ENCODE data around the gene SORCS2.

DNA sequence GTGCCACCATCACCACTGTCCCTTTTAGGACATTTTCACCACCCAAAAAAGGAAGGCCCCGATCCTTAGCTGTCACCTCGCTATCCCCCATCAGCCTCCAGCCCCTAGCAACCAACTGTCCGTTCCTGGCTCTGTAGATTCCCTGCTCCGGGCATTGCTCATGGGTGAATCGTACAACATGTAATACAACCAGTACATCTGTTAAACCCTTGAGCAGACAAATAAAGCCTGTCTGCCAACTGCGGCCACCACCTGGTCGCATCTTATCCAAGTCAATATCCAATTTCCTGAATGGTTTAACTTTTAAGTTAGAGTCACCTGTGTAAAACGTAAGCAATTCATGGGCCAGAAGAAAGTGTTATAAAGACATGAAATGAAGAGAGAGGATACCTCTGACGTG lies 495.5 kb downstream of the SORCS2 start:
- TF ChIP-seq POLR2AphosphoS5 (IDR thresholded peaks at IDR 0.05), result no peak
- TF ChIP-seq, protein P1, sequence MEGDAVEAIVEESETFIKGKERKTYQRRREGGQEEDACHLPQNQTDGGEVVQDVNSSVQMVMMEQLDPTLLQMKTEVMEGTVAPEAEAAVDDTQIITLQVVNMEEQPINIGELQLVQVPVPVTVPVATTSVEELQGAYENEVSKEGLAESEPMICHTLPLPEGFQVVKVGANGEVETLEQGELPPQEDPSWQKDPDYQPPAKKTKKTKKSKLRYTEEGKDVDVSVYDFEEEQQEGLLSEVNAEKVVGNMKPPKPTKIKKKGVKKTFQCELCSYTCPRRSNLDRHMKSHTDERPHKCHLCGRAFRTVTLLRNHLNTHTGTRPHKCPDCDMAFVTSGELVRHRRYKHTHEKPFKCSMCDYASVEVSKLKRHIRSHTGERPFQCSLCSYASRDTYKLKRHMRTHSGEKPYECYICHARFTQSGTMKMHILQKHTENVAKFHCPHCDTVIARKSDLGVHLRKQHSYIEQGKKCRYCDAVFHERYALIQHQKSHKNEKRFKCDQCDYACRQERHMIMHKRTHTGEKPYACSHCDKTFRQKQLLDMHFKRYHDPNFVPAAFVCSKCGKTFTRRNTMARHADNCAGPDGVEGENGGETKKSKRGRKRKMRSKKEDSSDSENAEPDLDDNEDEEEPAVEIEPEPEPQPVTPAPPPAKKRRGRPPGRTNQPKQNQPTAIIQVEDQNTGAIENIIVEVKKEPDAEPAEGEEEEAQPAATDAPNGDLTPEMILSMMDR (IDR thresholded peaks at IDR 0.05), result no peak

Data from prostate gland (tissue), 2 donors.